Liver (tissue), 9 donors: ENCODE measurements around the gene HIF1AN. TPM values are rescaled to one million over a fixed set of nuclear protein-coding genes. Genes with fewer than 3 reads are reported as not detected.
A peak's percentile ranks its signal among the peaks of the same experiment; 100 is the strongest.

Experiments used
- DNase-seq: peaks from one replicate; pipeline ENCODE4 v3.0.0-alpha.2; 2017; ENCODE audit warnings: low spot score
- H3K27ac ChIP-seq, 2 donors: one replicate each; pipeline ENCODE4 v1.7.0; 2013; ENCODE audit warnings: inconsistent platforms in 2 of 2, low read length in 2 of 2, control low read depth in 1 of 2, low read depth in 1 of 2, mild to moderate bottlenecking in 1 of 2
- H3K27me3 ChIP-seq, 4 donors: one replicate each; pipeline versions ENCODE4 v1.6.1 to v1.7.0; 2013; ENCODE audit warnings: low read length in 3 of 4, inconsistent platforms in 1 of 4, mild to moderate bottlenecking in 1 of 4, moderate library complexity in 1 of 4; ENCODE audit not compliant: control insufficient read depth in 4 of 4, insufficient read depth in 4 of 4
- H3K36me3 ChIP-seq, 4 donors: one replicate each; pipeline versions ENCODE4 v1.6.1 to v1.7.0; 2013; ENCODE audit warnings: low read length in 3 of 4, mild to moderate bottlenecking in 3 of 4, low read depth in 1 of 4, moderate library complexity in 1 of 4; ENCODE audit not compliant: control insufficient read depth in 4 of 4, insufficient read depth in 3 of 4
- H3K4me1 ChIP-seq, 4 donors: one replicate each; pipeline versions ENCODE4 v1.6.1 to v1.7.0; 2013; ENCODE audit warnings: low read length in 3 of 4, mild to moderate bottlenecking in 3 of 4, moderate library complexity in 1 of 4; ENCODE audit not compliant: control insufficient read depth in 4 of 4, insufficient read depth in 4 of 4
- H3K4me3 ChIP-seq, 3 donors: one replicate each; pipeline versions ENCODE4 v1.6.1 to v1.7.0; 2013; ENCODE audit warnings: low read length in 3 of 3, control low read depth in 1 of 3, low read depth in 1 of 3, mild to moderate bottlenecking in 1 of 3
- H3K9ac ChIP-seq, 2 donors: one replicate each; pipeline ENCODE4 v1.7.0; 2013; ENCODE audit warnings: low read length in 2 of 2, mild to moderate bottlenecking in 2 of 2, moderate library complexity in 2 of 2, control low read depth in 1 of 2, low read depth in 1 of 2
- H3K9me3 ChIP-seq, 4 donors: one replicate each; pipeline versions ENCODE4 v1.6.1 to v1.7.0; 2013; ENCODE audit warnings: low read length in 3 of 4; ENCODE audit not compliant: control insufficient read depth in 4 of 4
- EGR1 ChIP-seq, 2 donors: IDR thresholded peaks; 2 replicates each; pipeline ENCODE4 v1.6.1; 2016 to 2018; ENCODE audit warnings: antibody characterized with exemption in 2 of 2, low read depth in 2 of 2
- FOXA1 ChIP-seq: IDR thresholded peaks from 2 replicates; pipeline ENCODE4 v1.6.1; 2016; ENCODE audit warnings: antibody characterized with exemption
- FOXA2 ChIP-seq: IDR thresholded peaks from 2 replicates; pipeline ENCODE4 v1.6.1; 2016; ENCODE audit warnings: antibody characterized with exemption
- GABPA ChIP-seq, 2 donors: IDR thresholded peaks in 1 of 2; conservative IDR thresholded peaks in 1 of 2; 2 replicates each; pipeline ENCODE4 v1.6.1; 2016; ENCODE audit warnings: antibody characterized with exemption in 2 of 2, mild to moderate bottlenecking in 1 of 2, moderate library complexity in 1 of 2
- HNF4A ChIP-seq, 2 donors: conservative IDR thresholded peaks; 2 replicates each; pipeline ENCODE4 v1.6.1; 2016; ENCODE audit warnings: antibody characterized with exemption in 2 of 2, mild to moderate bottlenecking in 2 of 2
- JUND ChIP-seq, 2 donors: IDR thresholded peaks; 2 replicates each; pipeline ENCODE4 v1.6.1; 2016; ENCODE audit warnings: antibody characterized with exemption in 2 of 2
- NR2F2 ChIP-seq: IDR thresholded peaks from 2 replicates; pipeline ENCODE4 v1.6.1; 2016; ENCODE audit warnings: antibody characterized with exemption
- RAD21 ChIP-seq, 2 donors: IDR thresholded peaks; 2 replicates each; pipeline ENCODE4 v1.6.1; 2016; ENCODE audit warnings: antibody characterized with exemption in 2 of 2, mild to moderate bottlenecking in 2 of 2
- RXRA ChIP-seq, 2 donors: IDR thresholded peaks; 2 replicates each; pipeline ENCODE4 v1.6.1; 2017 to 2018; ENCODE audit warnings: antibody characterized with exemption in 2 of 2, mild to moderate bottlenecking in 1 of 2
- SP1 ChIP-seq: IDR thresholded peaks from 2 replicates; pipeline ENCODE4 v1.6.1; 2018; ENCODE audit warnings: antibody characterized with exemption, mild to moderate bottlenecking
- YY1 ChIP-seq: IDR thresholded peaks from 2 replicates; pipeline ENCODE4 v1.6.1; 2016; ENCODE audit warnings: antibody characterized with exemption, mild to moderate bottlenecking
- WGBS: extraction: QIAGEN DNeasy Blood & Tissue Kit; methylation state at CpG from one replicate; pipeline ENCODE4 v1.1.7; 2013; 5-methylcytosine and 5-hydroxymethylcytosine counted together
- polyA plus RNA-seq, 2 donors: library from polyadenylated mRNA; stranded (reverse) in 1 of 2; unstranded in 1 of 2; fragments of 200-250 nt in 1 of 2; fragments of >200 nt in 1 of 2; fragmentation: Nextera tagmentation in 1 of 2; extraction: Ambion mirVana in 1 of 2; gene quantifications; one replicate each; pipeline versions ENCODE4 v1.2.1 to v1.2.3, GENCODE V29; 2013 to 2015
- total RNA-seq, 2 donors: library from RNA; depleted of rRNA; stranded (reverse); fragments of >200 nt; gene quantifications; one replicate each; pipeline ENCODE4 v1.2.3, GENCODE V29; 2014
- TF ChIP-seq, protein P1 (sequence below): fragments of 150-350 bp; IDR thresholded peaks from 2 replicates; pipeline ENCODE4 v1.5.1; 2017; ENCODE audit warnings: improper control_type of control experiment, low read depth, low read length; ENCODE audit not compliant: missing input control
- TF ChIP-seq, protein P2 (sequence below): IDR thresholded peaks from 2 replicates; pipeline ENCODE4 v1.6.1; 2016; ENCODE audit warnings: antibody characterized with exemption
- TF ChIP-seq, protein P3 (sequence below): IDR thresholded peaks from 2 replicates; pipeline ENCODE4 v1.6.1; 2016; ENCODE audit warnings: antibody characterized with exemption
- TF ChIP-seq, protein P4 (sequence below): IDR thresholded peaks from 2 replicates; pipeline ENCODE4 v1.6.1; 2016; ENCODE audit warnings: antibody characterized with exemption
- TF ChIP-seq, protein P5 (sequence below): IDR thresholded peaks from 2 replicates; pipeline ENCODE4 v1.6.1; 2016; ENCODE audit warnings: antibody characterized with exemption, mild to moderate bottlenecking
- donor health status: healthy.
- donor health status: healthy.
- donor health status: healthy.
- donor health status: healthy.
- donor health status: healthy.

HIF1AN gene
- total and polyA plus RNA-seq, 4 donors, result 4.6 to 10.7 (median 7.5) TPM

DNA sequence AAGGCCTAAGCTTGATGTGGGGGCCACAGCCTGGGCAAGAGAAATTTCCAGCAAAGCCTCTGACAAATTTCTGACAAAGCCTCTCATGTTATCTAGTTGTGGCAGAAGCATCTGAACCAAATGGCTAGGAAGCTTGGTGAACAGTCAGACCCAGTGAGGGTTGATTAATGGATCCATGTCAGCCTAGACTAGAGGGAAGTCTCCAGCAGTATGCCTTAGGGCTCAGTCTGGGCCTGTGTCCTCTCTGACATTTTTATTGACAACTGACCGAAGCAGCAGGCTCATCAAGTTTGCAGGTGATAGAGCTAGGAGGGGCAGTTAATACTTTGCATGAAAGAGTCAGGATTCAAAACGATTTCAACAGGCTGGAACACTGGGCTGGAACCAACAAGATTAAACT, 25.3 kb downstream of the HIF1AN start (continued):
- TF ChIP-seq, protein P1, sequence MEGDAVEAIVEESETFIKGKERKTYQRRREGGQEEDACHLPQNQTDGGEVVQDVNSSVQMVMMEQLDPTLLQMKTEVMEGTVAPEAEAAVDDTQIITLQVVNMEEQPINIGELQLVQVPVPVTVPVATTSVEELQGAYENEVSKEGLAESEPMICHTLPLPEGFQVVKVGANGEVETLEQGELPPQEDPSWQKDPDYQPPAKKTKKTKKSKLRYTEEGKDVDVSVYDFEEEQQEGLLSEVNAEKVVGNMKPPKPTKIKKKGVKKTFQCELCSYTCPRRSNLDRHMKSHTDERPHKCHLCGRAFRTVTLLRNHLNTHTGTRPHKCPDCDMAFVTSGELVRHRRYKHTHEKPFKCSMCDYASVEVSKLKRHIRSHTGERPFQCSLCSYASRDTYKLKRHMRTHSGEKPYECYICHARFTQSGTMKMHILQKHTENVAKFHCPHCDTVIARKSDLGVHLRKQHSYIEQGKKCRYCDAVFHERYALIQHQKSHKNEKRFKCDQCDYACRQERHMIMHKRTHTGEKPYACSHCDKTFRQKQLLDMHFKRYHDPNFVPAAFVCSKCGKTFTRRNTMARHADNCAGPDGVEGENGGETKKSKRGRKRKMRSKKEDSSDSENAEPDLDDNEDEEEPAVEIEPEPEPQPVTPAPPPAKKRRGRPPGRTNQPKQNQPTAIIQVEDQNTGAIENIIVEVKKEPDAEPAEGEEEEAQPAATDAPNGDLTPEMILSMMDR, result no peak
- no peak for TF ChIP-seq RXRA (IDR thresholded peaks at IDR 0.05)
- TF ChIP-seq, protein P2, sequence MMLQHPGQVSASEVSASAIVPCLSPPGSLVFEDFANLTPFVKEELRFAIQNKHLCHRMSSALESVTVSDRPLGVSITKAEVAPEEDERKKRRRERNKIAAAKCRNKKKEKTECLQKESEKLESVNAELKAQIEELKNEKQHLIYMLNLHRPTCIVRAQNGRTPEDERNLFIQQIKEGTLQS, result no peak
- TF ChIP-seq, protein P3, sequence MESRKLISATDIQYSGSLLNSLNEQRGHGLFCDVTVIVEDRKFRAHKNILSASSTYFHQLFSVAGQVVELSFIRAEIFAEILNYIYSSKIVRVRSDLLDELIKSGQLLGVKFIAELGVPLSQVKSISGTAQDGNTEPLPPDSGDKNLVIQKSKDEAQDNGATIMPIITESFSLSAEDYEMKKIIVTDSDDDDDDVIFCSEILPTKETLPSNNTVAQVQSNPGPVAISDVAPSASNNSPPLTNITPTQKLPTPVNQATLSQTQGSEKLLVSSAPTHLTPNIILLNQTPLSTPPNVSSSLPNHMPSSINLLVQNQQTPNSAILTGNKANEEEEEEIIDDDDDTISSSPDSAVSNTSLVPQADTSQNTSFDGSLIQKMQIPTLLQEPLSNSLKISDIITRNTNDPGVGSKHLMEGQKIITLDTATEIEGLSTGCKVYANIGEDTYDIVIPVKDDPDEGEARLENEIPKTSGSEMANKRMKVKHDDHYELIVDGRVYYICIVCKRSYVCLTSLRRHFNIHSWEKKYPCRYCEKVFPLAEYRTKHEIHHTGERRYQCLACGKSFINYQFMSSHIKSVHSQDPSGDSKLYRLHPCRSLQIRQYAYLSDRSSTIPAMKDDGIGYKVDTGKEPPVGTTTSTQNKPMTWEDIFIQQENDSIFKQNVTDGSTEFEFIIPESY, result no peak
- no peak for TF ChIP-seq SP1
- TF ChIP-seq EGR1 (IDR thresholded peaks at IDR 0.05; ENCODE audit: low read depth in 2 of 2), result no peak

DNA sequence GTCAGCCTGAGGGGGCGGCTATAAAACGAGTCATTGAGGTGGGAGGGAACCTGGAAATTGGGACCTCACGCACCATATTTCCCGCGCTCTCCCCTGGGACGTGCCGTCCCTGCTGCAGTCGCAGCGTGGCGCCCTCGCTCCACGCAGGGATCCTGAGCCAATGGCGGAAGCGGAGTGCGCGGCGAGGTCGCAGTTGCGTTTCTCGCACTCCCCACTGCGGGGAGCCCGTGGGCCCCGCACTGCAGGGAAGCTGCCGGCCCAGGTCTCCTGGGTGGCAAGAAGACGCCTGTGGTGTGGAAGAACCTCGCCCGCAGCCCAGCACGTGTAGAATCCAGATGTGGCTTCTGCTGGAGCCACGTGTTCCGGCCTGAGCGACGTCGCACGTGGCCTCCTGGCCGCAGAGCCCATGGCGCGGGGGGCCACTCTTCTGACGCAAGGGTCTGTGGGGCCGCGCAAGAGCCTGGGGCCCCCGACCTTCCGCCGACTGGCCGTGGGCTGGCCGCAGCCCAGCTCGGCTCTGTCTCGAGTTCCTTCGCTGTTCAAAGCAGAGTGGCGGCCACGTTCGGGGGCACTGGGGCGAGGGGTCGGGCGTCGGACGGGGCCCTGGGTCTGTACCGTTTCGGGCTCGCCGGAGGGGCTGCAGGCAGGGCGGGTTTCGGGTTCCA, 26.4 kb downstream of the HIF1AN start:
- TF ChIP-seq, protein P3, result no peak
- TF ChIP-seq HNF4A (conservative IDR thresholded peaks at IDR 0.05), result no peak
- TF ChIP-seq, protein P1, result peak; percentile 94
- TF ChIP-seq, protein P4, sequence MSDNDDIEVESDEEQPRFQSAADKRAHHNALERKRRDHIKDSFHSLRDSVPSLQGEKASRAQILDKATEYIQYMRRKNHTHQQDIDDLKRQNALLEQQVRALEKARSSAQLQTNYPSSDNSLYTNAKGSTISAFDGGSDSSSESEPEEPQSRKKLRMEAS, result no peak
- peak; percentile 92 to 96 for TF ChIP-seq RAD21 (IDR thresholded peaks at IDR 0.05)
- TF ChIP-seq RXRA (IDR thresholded peaks at IDR 0.05), result no peak
- TF ChIP-seq GABPA (IDR thresholded peaks at IDR 0.05 in 1 of 2, conservative IDR thresholded peaks at IDR 0.05 in 1 of 2), result no peak
- no peak for TF ChIP-seq JUND (IDR thresholded peaks at IDR 0.05)
- TF ChIP-seq, protein P5, sequence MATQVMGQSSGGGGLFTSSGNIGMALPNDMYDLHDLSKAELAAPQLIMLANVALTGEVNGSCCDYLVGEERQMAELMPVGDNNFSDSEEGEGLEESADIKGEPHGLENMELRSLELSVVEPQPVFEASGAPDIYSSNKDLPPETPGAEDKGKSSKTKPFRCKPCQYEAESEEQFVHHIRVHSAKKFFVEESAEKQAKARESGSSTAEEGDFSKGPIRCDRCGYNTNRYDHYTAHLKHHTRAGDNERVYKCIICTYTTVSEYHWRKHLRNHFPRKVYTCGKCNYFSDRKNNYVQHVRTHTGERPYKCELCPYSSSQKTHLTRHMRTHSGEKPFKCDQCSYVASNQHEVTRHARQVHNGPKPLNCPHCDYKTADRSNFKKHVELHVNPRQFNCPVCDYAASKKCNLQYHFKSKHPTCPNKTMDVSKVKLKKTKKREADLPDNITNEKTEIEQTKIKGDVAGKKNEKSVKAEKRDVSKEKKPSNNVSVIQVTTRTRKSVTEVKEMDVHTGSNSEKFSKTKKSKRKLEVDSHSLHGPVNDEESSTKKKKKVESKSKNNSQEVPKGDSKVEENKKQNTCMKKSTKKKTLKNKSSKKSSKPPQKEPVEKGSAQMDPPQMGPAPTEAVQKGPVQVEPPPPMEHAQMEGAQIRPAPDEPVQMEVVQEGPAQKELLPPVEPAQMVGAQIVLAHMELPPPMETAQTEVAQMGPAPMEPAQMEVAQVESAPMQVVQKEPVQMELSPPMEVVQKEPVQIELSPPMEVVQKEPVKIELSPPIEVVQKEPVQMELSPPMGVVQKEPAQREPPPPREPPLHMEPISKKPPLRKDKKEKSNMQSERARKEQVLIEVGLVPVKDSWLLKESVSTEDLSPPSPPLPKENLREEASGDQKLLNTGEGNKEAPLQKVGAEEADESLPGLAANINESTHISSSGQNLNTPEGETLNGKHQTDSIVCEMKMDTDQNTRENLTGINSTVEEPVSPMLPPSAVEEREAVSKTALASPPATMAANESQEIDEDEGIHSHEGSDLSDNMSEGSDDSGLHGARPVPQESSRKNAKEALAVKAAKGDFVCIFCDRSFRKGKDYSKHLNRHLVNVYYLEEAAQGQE, result no peak
- TF ChIP-seq FOXA2, result no peak
- no peak for TF ChIP-seq NR2F2
- TF ChIP-seq YY1, result peak; percentile 65
- TF ChIP-seq FOXA1, result no peak
- no peaks in the 10 kb centered on the region for H3K36me3 ChIP-seq
- H3K4me1 ChIP-seq, result peaks cover 2 to 17% (median 7%) of the 10 kb centered on the region in 4 donors
- H3K27ac ChIP-seq, result no peak overlapping the region
- H3K4me3 ChIP-seq, result peak overlapping the region in 1 of 3 donors; percentile 3
- WGBS, result 9% methylated on average over 62 of the region's 62 CpGs
- DNase-seq, result peak; percentile 70
- H3K27me3 ChIP-seq, result peaks cover 0 to 2% (median 0%) of the 10 kb centered on the region in 4 donors
- no peaks in the 10 kb centered on the region for H3K9me3 ChIP-seq
- H3K9ac ChIP-seq, result no peak overlapping the region
